Measurements from ENCODE around the gene TEX52.

DNA sequence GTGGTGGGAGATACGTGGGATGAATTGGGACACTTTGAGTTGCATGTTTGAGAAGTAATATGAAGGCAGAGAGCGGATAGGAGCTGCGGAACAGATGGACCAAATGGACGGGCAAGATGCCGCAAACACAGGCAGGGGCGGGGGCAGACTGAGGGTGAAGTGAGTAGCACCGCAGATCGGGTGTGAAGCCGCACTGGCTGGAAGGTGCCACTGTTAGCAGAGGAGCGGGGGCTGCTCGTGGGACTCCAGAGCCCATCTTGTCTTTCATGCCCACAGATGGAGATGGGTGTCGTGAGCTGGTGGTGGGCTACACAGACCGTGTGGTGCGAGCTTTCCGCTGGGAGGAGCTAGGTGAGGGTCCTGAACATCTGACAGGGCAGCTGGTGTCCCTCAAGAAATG is 37.0 kb downstream of the TEX52 start:
- TF ChIP-seq, protein P1, sequence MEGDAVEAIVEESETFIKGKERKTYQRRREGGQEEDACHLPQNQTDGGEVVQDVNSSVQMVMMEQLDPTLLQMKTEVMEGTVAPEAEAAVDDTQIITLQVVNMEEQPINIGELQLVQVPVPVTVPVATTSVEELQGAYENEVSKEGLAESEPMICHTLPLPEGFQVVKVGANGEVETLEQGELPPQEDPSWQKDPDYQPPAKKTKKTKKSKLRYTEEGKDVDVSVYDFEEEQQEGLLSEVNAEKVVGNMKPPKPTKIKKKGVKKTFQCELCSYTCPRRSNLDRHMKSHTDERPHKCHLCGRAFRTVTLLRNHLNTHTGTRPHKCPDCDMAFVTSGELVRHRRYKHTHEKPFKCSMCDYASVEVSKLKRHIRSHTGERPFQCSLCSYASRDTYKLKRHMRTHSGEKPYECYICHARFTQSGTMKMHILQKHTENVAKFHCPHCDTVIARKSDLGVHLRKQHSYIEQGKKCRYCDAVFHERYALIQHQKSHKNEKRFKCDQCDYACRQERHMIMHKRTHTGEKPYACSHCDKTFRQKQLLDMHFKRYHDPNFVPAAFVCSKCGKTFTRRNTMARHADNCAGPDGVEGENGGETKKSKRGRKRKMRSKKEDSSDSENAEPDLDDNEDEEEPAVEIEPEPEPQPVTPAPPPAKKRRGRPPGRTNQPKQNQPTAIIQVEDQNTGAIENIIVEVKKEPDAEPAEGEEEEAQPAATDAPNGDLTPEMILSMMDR (IDR thresholded peaks at IDR 0.05), result no peak
- TF ChIP-seq POLR2A (IDR thresholded peaks at IDR 0.05), result no peak
